ENCODE measurements around the gene TRIM31.

GRCh38 chr6:30100154-30100553 lies 12.7 kb downstream of the TRIM31 start:
- TF ChIP-seq CTCF (optimal IDR thresholded peaks at IDR 0.05 in 1 of 3, IDR thresholded peaks at IDR 0.05 in 1 of 3, conservative IDR thresholded peaks at IDR 0.05 in 1 of 3; ENCODE audit: extremely low read depth in 1 of 3, insufficient read depth in 2 of 3, low read length in 3 of 3), result no peak
- TF ChIP-seq EZH2 (IDR thresholded peaks at IDR 0.05; ENCODE audit: low read length), result no peak

All from keratinocyte (primary cell).